T-helper 2 cell (primary cell): ENCODE data around the gene PDE8A.

Source experiments
- DNase-seq, 5 experiments: peaks; one replicate each; pipeline versions ENCODE4 v3.0.0 to v3.0.0-alpha.2; 2012 to 2022

PDE8A gene

GRCh38 chr15:85091990-85092389, 110.3 kb downstream of the PDE8A start:
- no peak for DNase-seq

GRCh38 chr15:85094685-85095084, 113.0 kb downstream of the PDE8A start:
- DNase-seq: no peak

GRCh38 chr15:85095566-85095965, 113.9 kb downstream of the PDE8A start:
- no peak for DNase-seq

- DNase-seq: no peak
These were observed 115.6 kb downstream of the PDE8A start for GRCh38 chr15:85097250-85097649.

- DNase-seq: no peak
These were observed 116.1 kb downstream of the PDE8A start for GRCh38 chr15:85097725-85098124.

GRCh38 chr15:85099195-85099803, 117.6 kb downstream of the PDE8A start:
- DNase-seq: no peak

GRCh38 chr15:85100186-85100937, 118.7 kb downstream of the PDE8A start:
- peak in 1 of 5 experiments; percentile 34 for DNase-seq

- peak in 1 of 5 experiments; percentile 7 for DNase-seq
These were observed 122.9 kb downstream of the PDE8A start for GRCh38 chr15:85104584-85104983.

- DNase-seq: no peak
These were observed 126.5 kb downstream of the PDE8A start for GRCh38 chr15:85108136-85108535.

- DNase-seq: no peak
These were observed 127.7 kb downstream of the PDE8A start for GRCh38 chr15:85109333-85109732.

- no peak for DNase-seq
These were observed 131.3 kb downstream of the PDE8A start for GRCh38 chr15:85112997-85113396.

GRCh38 chr15:85114886-85115285, 133.2 kb downstream of the PDE8A start:
- DNase-seq: no peak

GRCh38 chr15:85116066-85116465, 134.4 kb downstream of the PDE8A start:
- DNase-seq: no peak

- no peak for DNase-seq
These were observed 134.8 kb downstream of the PDE8A start for GRCh38 chr15:85116494-85116893.

GRCh38 chr15:85116925-85117646, 135.4 kb downstream of the PDE8A start:
- DNase-seq: no peak

GRCh38 chr15:85118173-85118572, 136.5 kb downstream of the PDE8A start:
- no peak for DNase-seq

GRCh38 chr15:85118581-85118980, 136.9 kb downstream of the PDE8A start:
- DNase-seq: no peak

- DNase-seq: no peak
These were observed 138.9 kb downstream of the PDE8A start for GRCh38 chr15:85120351-85121113.

GRCh38 chr15:85124173-85124572, 142.5 kb downstream of the PDE8A start:
- no peak for DNase-seq

GRCh38 chr15:85125056-85125661, 143.5 kb downstream of the PDE8A start:
- DNase-seq: no peak

GRCh38 chr15:85128621-85129020, 147.0 kb downstream of the PDE8A start:
- no peak for DNase-seq

- DNase-seq: no peak
These were observed 148.2 kb downstream of the PDE8A start for GRCh38 chr15:85129881-85130280.

GRCh38 chr15:85131915-85132314, 150.3 kb downstream of the PDE8A start:
- DNase-seq: no peak
